Endothelial cell of umbilical vein (primary cell): ENCODE measurements around the gene FAU. TPM values are rescaled to one million over a fixed set of nuclear protein-coding genes. Genes with fewer than 3 reads are reported as not detected.
A peak's percentile ranks its signal among the peaks of the same experiment; 100 is the strongest.

ENCODE experiments used
- BruUV-seq: library from RNA; stranded (reverse); fragments of 400-500 nt; replicated peaks from 2 replicates; lab custom pipeline; 2021; lab: Mats Ljungman, UMichigan
- CTCF ChIA-PET: fragments of 300-600, 350-600 bp; sonication (Branson Sonifier 250); formaldehyde crosslinking; loops from one replicate; lab custom pipeline; 2021; ENCODE audit warnings: antibody characterized with exemption, inconsistent platforms; lab: Charles Lee
- POLR2A ChIA-PET: fragments of 300-600, 350-600 bp; sonication (Branson Sonifier 250); formaldehyde crosslinking; loops from one replicate; lab custom pipeline; 2021; ENCODE audit warnings: antibody characterized with exemption, inconsistent platforms; lab: Charles Lee
- DNase-seq: peaks from one replicate; pipeline ENCODE4 v3.0.0-alpha.2; 2011; ENCODE audit warnings: low read depth, low spot score
- FAIRE-seq: peaks from 2 replicates; lab custom pipeline; 2011; peaks lifted over from hg19 to GRCh38; lab: Jason Lieb, UNC
- H2AFZ ChIP-seq: 2 replicates; pipeline ENCODE4 v1.6.0; 2012; ENCODE audit warnings: low read depth, low read length, control low read depth, inconsistent platforms
- H3K27ac ChIP-seq: 2 replicates; pipeline ENCODE4 v1.5.1; 2011; ENCODE audit warnings: low read depth, mild to moderate bottlenecking, control low read depth, low read length, moderate library complexity; ENCODE audit not compliant: insufficient read depth
- H3K27me3 ChIP-seq, 2 experiments: 2 replicates each; pipeline versions ENCODE4 v1.6.0 to v1.6.1; 2011; ENCODE audit warnings: low read length in 2 of 2, mixed read lengths in 1 of 2; ENCODE audit not compliant: control insufficient read depth in 2 of 2, insufficient read depth in 2 of 2
- H3K36me3 ChIP-seq, 2 experiments: 2 replicates in 1 of 2; 3 replicates in 1 of 2; pipeline ENCODE4 v1.5.1; 2011; ENCODE audit warnings: low read length in 2 of 2, mild to moderate bottlenecking in 1 of 2, moderate library complexity in 1 of 2; ENCODE audit not compliant: control insufficient read depth in 2 of 2, insufficient read depth in 2 of 2; ENCODE audit errors: extremely low read depth in 1 of 2
- H3K4me1 ChIP-seq: 3 replicates; pipeline ENCODE4 v1.5.1; 2011; ENCODE audit warnings: mild to moderate bottlenecking, low read length; ENCODE audit not compliant: control insufficient read depth, insufficient read depth; ENCODE audit errors: extremely low read depth
- H3K4me2 ChIP-seq: 2 replicates; pipeline ENCODE4 v1.6.1; 2011; ENCODE audit warnings: low read length, control low read depth, mixed read lengths; ENCODE audit not compliant: insufficient read depth
- H3K4me3 ChIP-seq, 3 experiments: fragments of 200-600 bp in 1 of 3; sonication (generic), shearing (Covaris generic) in 1 of 3; replicated peaks in 1 of 3; 2 replicates each; pipeline ENCODE4 v1.5.1; 2011 to 2016; ENCODE audit warnings: control low read depth in 3 of 3, low read length in 3 of 3, mild to moderate bottlenecking in 2 of 3, inconsistent platforms in 1 of 3, low read depth in 1 of 3, moderate library complexity in 1 of 3; ENCODE audit not compliant: insufficient read depth in 1 of 3
- H3K79me2 ChIP-seq: 2 replicates; pipeline ENCODE4 v1.6.0; 2012; ENCODE audit warnings: low read length, inconsistent platforms; ENCODE audit not compliant: control insufficient read depth, insufficient read depth
- H3K9ac ChIP-seq: replicated peaks from 2 replicates; pipeline ENCODE3; 2011; ENCODE audit warnings: low read length, control low read depth; ENCODE audit not compliant: insufficient read depth; ENCODE audit errors: extremely low read depth
- H3K9me1 ChIP-seq: replicated peaks from 3 replicates; pipeline ENCODE4 v1.6.0; 2011; ENCODE audit warnings: mild to moderate bottlenecking, low read length; ENCODE audit not compliant: control insufficient read depth, insufficient read depth; ENCODE audit errors: extremely low read depth
- H3K9me3 ChIP-seq: replicated peaks from 2 replicates; pipeline ENCODE4 v1.5.1; 2012; ENCODE audit warnings: low read length, inconsistent platforms; ENCODE audit not compliant: control insufficient read depth, insufficient read depth
- H4K20me1 ChIP-seq: replicated peaks from 2 replicates; pipeline ENCODE3; 2011; ENCODE audit warnings: mild to moderate bottlenecking, low read length; ENCODE audit not compliant: control insufficient read depth, insufficient read depth; ENCODE audit errors: extremely low read depth
- CTCF ChIP-seq, 2 donors: IDR thresholded peaks; 1 replicate in 1 of 2; 2 replicates in 1 of 2; pipeline ENCODE4 v1.5.1; 2011; ENCODE audit warnings: low read length in 2 of 2, mild to moderate bottlenecking in 2 of 2, moderate library complexity in 2 of 2, control low read depth in 1 of 2, inconsistent platforms in 1 of 2, low read depth in 1 of 2; ENCODE audit not compliant: insufficient read depth in 1 of 2; ENCODE audit errors: extremely low read depth in 1 of 2
- EZH2 ChIP-seq: IDR thresholded peaks from 2 replicates; pipeline ENCODE4 v1.6.1; 2012; ENCODE audit warnings: borderline replicate concordance, low read depth, mild to moderate bottlenecking, moderate library complexity, low read length, inconsistent platforms; ENCODE audit not compliant: severe bottlenecking
- FOS ChIP-seq: IDR thresholded peaks from 2 replicates; pipeline ENCODE4 v1.6.1; 2011; ENCODE audit warnings: mild to moderate bottlenecking, low read length, moderate library complexity, borderline replicate concordance; ENCODE audit not compliant: insufficient read depth
- GATA2 ChIP-seq: IDR thresholded peaks from 2 replicates; pipeline ENCODE4 v1.7.0; 2011; ENCODE audit warnings: low read depth, mild to moderate bottlenecking, moderate library complexity, mixed read lengths, low read length; ENCODE audit not compliant: insufficient read length, insufficient read depth
- JUN ChIP-seq: IDR thresholded peaks from 2 replicates; pipeline ENCODE4 v1.6.1; 2011; ENCODE audit warnings: borderline replicate concordance, low read depth; ENCODE audit not compliant: insufficient read length, insufficient read depth
- MAX ChIP-seq: IDR thresholded peaks from 2 replicates; pipeline ENCODE4 v1.6.1; 2011; ENCODE audit not compliant: insufficient read depth, insufficient read length
- MYC ChIP-seq: IDR thresholded peaks from one replicate; pipeline ENCODE4 v1.6.1; 2011; ENCODE audit warnings: mild to moderate bottlenecking, low read depth, low read length
- POLR2A ChIP-seq: IDR thresholded peaks from 2 replicates; pipeline ENCODE4 v1.6.1; 2012; ENCODE audit warnings: low read depth, mild to moderate bottlenecking, control low read depth, low read length
- POLR2AphosphoS5 ChIP-seq: IDR thresholded peaks from 2 replicates; pipeline ENCODE4 v1.6.1; 2012; ENCODE audit warnings: low read depth, mild to moderate bottlenecking, control low read depth, low read length, moderate library complexity; ENCODE audit not compliant: insufficient read depth
- dilution Hi-C: fragments of 300-500 bp; cut with MboI; formaldehyde crosslinking; loops from one replicate; pipeline ENCODE4 v1.15.0; 2019; ENCODE audit warnings: low sequenced_read_pairs; ENCODE audit not compliant: extremely low pct_ligation_motif_present
- intact Hi-C: fragments of 100-400 bp; cut with micrococcal nuclease; formaldehyde crosslinking; loops from one replicate; pipeline ENCODE4 v1.10.0; 2022
- polyA plus RNA-seq, 4 experiments: library from polyadenylated mRNA; depleted of rRNA in 3 of 4; stranded (reverse) in 3 of 4; unstranded in 1 of 4; fragments of >200 nt; gene quantifications; 2 replicates each; pipeline versions ENCODE4 v1.2.1 to v1.2.3, GENCODE V29; 2011 to 2012; ENCODE audit warnings: missing spikeins in 1 of 4
- total RNA-seq: library from RNA; stranded (reverse); gene quantifications from 2 replicates; pipeline ENCODE4 v1.2.3, GENCODE V29; 2021

Gene FAU
- total and polyA plus RNA-seq, 2 donors (not counting 3 experiments of a cell fraction or from before 2014, with no cell fraction given) = 741 to 746 TPM

- dilution Hi-C loops = no loop called here
- DNase-seq (peak; percentile 48), FAIRE-seq (peak; percentile 67)
- H3K36me3 ChIP-seq = peaks cover 0 to 2% of the 10 kb centered on the region in 2 experiments
- intact Hi-C loops = no loop called here
- peaks cover 4% of the 10 kb centered on the region for H3K4me1 ChIP-seq
- no peak overlapping the region for H3K9ac ChIP-seq
- ChIA-PET CTCF (interaction anchor here (0.6 to 3.5 kb wide), 6 partner anchors 9 to 173 kb away, joined by 3 to 22 read pairs (median 4); partner anchors contain the start of genes ARL2, FAU, MRPL49 and TM7SF2), POLR2A (interaction anchor here (0.7 kb wide), 1 partner anchor 17 kb away, joined by 4 read pairs; no protein-coding TSS in a partner anchor)
- no peak overlapping the region for H3K4me3 ChIP-seq
- no peak overlapping the region for H2AFZ ChIP-seq
- H3K4me2 ChIP-seq = no peak overlapping the region
- BruUV-seq = no TSS peak
- no peaks in the 10 kb centered on the region for H3K27me3 ChIP-seq
- no peaks in the 10 kb centered on the region for H4K20me1 ChIP-seq
- H3K27ac ChIP-seq = no peak overlapping the region
- TF ChIP-seq MAX = no peak
- TF ChIP-seq FOS = no peak
- TF ChIP-seq POLR2A = no peak
- no peak for TF ChIP-seq EZH2
- no peak for TF ChIP-seq JUN
- no peak for TF ChIP-seq CTCF (IDR thresholded peaks at IDR 0.05; ENCODE audit: extremely low read depth in 1 of 2, insufficient read depth in 1 of 2, low read depth in 1 of 2, low read length in 2 of 2)
- TF ChIP-seq POLR2AphosphoS5 = no peak
- TF ChIP-seq MYC = no peak
- no peak for TF ChIP-seq GATA2
- H3K79me2 ChIP-seq = peaks cover 11% of the 10 kb centered on the region
- no peaks in the 10 kb centered on the region for H3K9me1 ChIP-seq
- H3K9me3 ChIP-seq = no peaks in the 10 kb centered on the region
These were observed 19.5 kb downstream of the FAU start for GRCh38 chr11:65102142-65103095.
